Heart left ventricle (tissue), 16 donors: Measurements from ENCODE around the gene AKR1E2. TPM values are rescaled to one million over a fixed set of nuclear protein-coding genes. Genes with fewer than 3 reads are reported as not detected.

Experiments
- ATAC-seq, 4 donors: fragments of 200-7000 bp; cut with Tn5 transposase; one replicate each; pipeline ENCODE4 v1.9.1; 2020 to 2022; ENCODE audit warnings: moderate library complexity in 4 of 4, mild to moderate bottlenecking in 3 of 4, moderate number of reproducible peaks in 1 of 4
- DNase-seq, 5 donors: peaks; one replicate each; pipeline ENCODE4 v3.0.0-alpha.2; 2020
- H3K27ac ChIP-seq, 12 donors: fragments of 200-600 bp; sonication (generic) in 4 of 12; one replicate each; pipeline versions ENCODE4 v1.5.0 to v1.8.0; 2016 to 2022; ENCODE audit warnings: mild to moderate bottlenecking in 2 of 12
- H3K27me3 ChIP-seq, 9 donors: fragments of 200-600 bp; sonication (generic) in 2 of 9; one replicate each; pipeline versions ENCODE4 v1.5.1 to v1.8.0; 2016 to 2022; ENCODE audit warnings: mild to moderate bottlenecking in 3 of 9
- H3K36me3 ChIP-seq, 9 donors: fragments of 200-600 bp; sonication (generic) in 2 of 9; one replicate each; pipeline versions ENCODE4 v1.5.0 to v1.8.0; 2018 to 2022; ENCODE audit warnings: mild to moderate bottlenecking in 2 of 9
- H3K4me1 ChIP-seq, 12 donors: fragments of 200-600 bp; sonication (generic) in 4 of 12; one replicate each; pipeline versions ENCODE4 v1.5.0 to v1.8.0; 2016 to 2022; ENCODE audit warnings: mild to moderate bottlenecking in 3 of 12
- H3K4me3 ChIP-seq, 12 donors: fragments of 200-600 bp; sonication (generic) in 4 of 12; one replicate each; pipeline versions ENCODE4 v1.5.0 to v1.8.0; 2017 to 2022; ENCODE audit warnings: mild to moderate bottlenecking in 9 of 12, moderate library complexity in 4 of 12
- H3K9me3 ChIP-seq, 12 donors: fragments of 200-600 bp; sonication (generic) in 4 of 12; one replicate each; pipeline versions ENCODE4 v1.5.0 to v1.8.0; 2016 to 2022; ENCODE audit warnings: mild to moderate bottlenecking in 1 of 12
- POLR2A ChIP-seq, 2 donors: fragments of 450-650 bp; IDR thresholded peaks; one replicate each; pipeline ENCODE4 v1.6.1; 2017; ENCODE audit warnings: antibody characterized with exemption in 2 of 2, mild to moderate bottlenecking in 2 of 2, moderate library complexity in 2 of 2
- WGBS, 4 donors: extraction: QIAGEN DNeasy Blood & Tissue Kit in 2 of 4; methylation state at CpG; one replicate each; pipeline versions ENCODE4 v1.1.5 to v1.1.7; 2013 to 2018; 5-methylcytosine and 5-hydroxymethylcytosine counted together
- intact Hi-C, 10 donors: fragments of 100-400 bp; cut with DNase I; formaldehyde crosslinking; loops; one replicate each; pipeline versions ENCODE4 v1.11.1 to v1.14.2; 2022
- polyA plus RNA-seq, 2 donors: library from polyadenylated mRNA; stranded (reverse); fragments of 200-250 nt; gene quantifications; one replicate each; pipeline ENCODE4 v1.2.3, GENCODE V29; 2013
- total RNA-seq, 9 donors: library from RNA; depleted of rRNA in 2 of 9; stranded (reverse); fragments of >200 nt in 2 of 9; fragmentation: NEBNext Ultra II Directional in 3 of 9; extraction: Animal tissue kit (Norgen Biotek cat#: 25700) in 3 of 9; gene quantifications; one replicate each; pipeline versions ENCODE4 v1.1.0 to v1.2.4, GENCODE V29; 2016 to 2023
- TF ChIP-seq, protein P1 (sequence below), 12 donors: fragments of 200-600 bp; sonication (generic) in 4 of 12; IDR thresholded peaks; one replicate each; pipeline versions ENCODE4 v1.5.0 to v1.8.0; 2018 to 2022; ENCODE audit warnings: antibody characterized with exemption in 12 of 12, mild to moderate bottlenecking in 5 of 12
- donor health status: ischemic (EF 13 %, LVEDD 7.1; RV severe dilation, severe dysfunction).
- donor health status: healthy with polysubstance abuse.
- donor health status: DM: no; HTN: yes; CAD: no.
- donor health status: DM: no; HTN: no; CAD: no.
- donor health status: ischemic (EF 25% LVEDD 6.9; RV normal size, moderate dysfunction).
- donor health status: ischemic (EF 25% LVEDD 5.7; RV mildly dilated, moderate dysfunction).
- donor health status: healthy.
- donor health status: DM: yes; HTN: yes; CAD: no.
- donor health status: ischemic (EF 35%, LVEDD 5.7; RV mildly dilated, moderate dysfunction).
- donor health status: nonischemic (EF 11% LVEDD 7.7; RV severe dilation, severe dysfunction).
- donor health status: DM: yes; HTN: yes; CAD: no.
- donor health status: PGD.
- donor health status: ischemic (EF 29% LVEDD 5.4; RV normal size, mild dysfunction).
- donor health status: nonischemic (EF 23%, LVEDD 6.1; RV moderate dilation, normal function).

AKR1E2 gene
- total and polyA plus RNA-seq, 11 donors = 1.2 to 8.0 (median 3.8) TPM

DNA sequence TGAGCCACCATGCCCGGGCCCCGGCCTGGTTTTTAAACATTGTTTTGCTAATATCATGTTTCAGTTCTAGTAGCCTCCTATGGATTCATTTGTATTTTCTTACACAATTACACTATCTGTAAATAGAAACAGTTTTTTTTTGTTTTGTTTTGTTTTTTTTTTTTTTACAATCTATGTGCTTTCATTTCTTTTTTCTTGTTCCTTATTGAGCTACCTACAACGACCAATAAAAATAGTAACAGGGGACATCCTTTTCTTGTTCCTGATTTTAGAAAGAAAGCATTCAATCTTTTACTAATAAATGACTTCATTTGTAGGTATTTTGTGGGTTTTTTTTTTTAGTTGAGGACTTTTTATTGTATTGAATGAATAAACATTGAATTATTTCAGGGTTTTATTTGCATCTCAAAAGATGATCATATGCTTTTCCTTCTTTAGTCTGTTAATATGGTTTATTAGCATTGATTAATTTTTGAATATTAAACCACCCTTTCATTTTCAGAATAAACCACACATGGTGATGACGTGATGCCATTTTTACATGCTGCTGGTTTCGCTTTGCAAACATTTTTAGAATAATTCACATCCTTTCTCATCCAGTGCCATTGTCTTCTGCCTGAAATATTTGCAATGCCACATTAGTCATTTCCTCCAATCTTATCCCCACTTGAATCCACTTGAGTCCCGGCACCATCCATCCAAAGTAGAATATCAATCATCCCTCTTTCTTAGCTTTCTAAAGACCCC, 18.1 kb upstream of the AKR1E2 start:
- H3K27me3 ChIP-seq = no peaks in the 10 kb centered on the region
- no peaks in the 10 kb centered on the region for H3K9me3 ChIP-seq
- 52 to 73% (median 58%) methylated on average over 6 of the region's 6 CpGs for WGBS, 4 donors
- TF ChIP-seq POLR2A (IDR thresholded peaks at IDR 0.05) = no peak
- TF ChIP-seq, protein P1, sequence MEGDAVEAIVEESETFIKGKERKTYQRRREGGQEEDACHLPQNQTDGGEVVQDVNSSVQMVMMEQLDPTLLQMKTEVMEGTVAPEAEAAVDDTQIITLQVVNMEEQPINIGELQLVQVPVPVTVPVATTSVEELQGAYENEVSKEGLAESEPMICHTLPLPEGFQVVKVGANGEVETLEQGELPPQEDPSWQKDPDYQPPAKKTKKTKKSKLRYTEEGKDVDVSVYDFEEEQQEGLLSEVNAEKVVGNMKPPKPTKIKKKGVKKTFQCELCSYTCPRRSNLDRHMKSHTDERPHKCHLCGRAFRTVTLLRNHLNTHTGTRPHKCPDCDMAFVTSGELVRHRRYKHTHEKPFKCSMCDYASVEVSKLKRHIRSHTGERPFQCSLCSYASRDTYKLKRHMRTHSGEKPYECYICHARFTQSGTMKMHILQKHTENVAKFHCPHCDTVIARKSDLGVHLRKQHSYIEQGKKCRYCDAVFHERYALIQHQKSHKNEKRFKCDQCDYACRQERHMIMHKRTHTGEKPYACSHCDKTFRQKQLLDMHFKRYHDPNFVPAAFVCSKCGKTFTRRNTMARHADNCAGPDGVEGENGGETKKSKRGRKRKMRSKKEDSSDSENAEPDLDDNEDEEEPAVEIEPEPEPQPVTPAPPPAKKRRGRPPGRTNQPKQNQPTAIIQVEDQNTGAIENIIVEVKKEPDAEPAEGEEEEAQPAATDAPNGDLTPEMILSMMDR (IDR thresholded peaks at IDR 0.05) = no peak
- no peaks in the 10 kb centered on the region for H3K36me3 ChIP-seq
- peak overlapping the region in 1 of 12 donors; percentile 18 for H3K27ac ChIP-seq
- no peak overlapping the region for H3K4me3 ChIP-seq
- ATAC-seq (no peak), DNase-seq (no peak)
- intact Hi-C loops = no loop called here
- peaks cover 0 to 24% (median 0%) of the 10 kb centered on the region in 12 donors for H3K4me1 ChIP-seq

DNA sequence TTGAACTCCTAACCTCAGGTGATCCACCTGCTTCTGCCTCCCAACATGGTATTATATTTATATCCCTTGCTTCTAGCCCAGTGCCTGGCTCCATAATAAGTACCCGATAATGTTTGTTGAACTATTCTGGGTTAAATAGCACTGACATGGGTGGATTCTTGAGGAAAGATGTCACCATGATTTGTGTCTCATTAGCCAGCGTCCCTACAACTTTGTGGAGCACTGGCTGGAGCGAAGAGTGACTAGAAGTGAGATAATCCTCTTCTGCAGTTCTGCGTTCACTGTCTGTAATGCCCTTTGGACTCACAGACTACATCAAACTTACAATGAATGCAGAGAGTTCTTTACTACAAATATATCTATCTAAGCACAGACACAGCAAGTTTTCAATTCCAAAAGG, 16.9 kb upstream of the AKR1E2 start:
- Histone ChIP-seq H3K4me3 (no peak overlapping the region), H3K27ac (no peak overlapping the region), H3K9me3 (no peaks in the 10 kb centered on the region), H3K4me1 (peaks cover 0 to 26% (median 0%) of the 10 kb centered on the region in 12 donors), H3K36me3 (no peaks in the 10 kb centered on the region), H3K27me3 (no peaks in the 10 kb centered on the region)
- 95 to 99% (median 97%) methylated on average over 4 of the region's 4 CpGs for WGBS, 4 donors
- TF ChIP-seq, protein P1 (IDR thresholded peaks at IDR 0.05) = no peak
- TF ChIP-seq POLR2A (IDR thresholded peaks at IDR 0.05) = no peak
- intact Hi-C loops = no loop called here
- DNase-seq = no peak
- no peak for ATAC-seq

DNA sequence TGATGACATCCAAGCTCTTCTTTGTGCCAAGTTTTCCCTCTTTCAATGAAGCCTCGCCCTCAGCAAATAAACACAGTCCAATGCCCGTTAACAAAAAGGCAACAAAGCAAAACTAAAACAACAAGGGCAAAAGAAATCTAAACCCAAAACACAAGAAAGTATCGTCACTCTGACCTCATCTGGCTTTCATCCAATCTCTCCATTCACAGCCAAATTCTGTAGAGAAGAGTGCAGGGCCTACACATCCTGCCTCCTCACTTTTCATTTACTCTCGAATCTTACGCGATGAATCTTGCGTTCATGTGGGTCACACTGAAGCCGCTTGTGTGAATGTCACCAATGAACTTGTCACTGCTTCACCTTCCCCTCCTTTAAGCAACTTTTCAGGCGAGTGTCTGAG, 15.9 kb upstream of the AKR1E2 start:
- Histone ChIP-seq H3K9me3 (no peaks in the 10 kb centered on the region), H3K27me3 (no peaks in the 10 kb centered on the region), H3K36me3 (no peaks in the 10 kb centered on the region), H3K27ac (no peak overlapping the region), H3K4me1 (peaks cover 0 to 29% (median 0%) of the 10 kb centered on the region in 12 donors), H3K4me3 (no peak overlapping the region)
- intact Hi-C loops = loop anchor here in 2 of 10 donors (10.0 kb wide), 3 partner anchors 475 to 815 kb away; no protein-coding TSS in a partner anchor
- TF ChIP-seq, protein P1 (IDR thresholded peaks at IDR 0.05) = no peak
- no peak for TF ChIP-seq POLR2A (IDR thresholded peaks at IDR 0.05)
- no peak for ATAC-seq
- WGBS, 4 donors = 54 to 72% (median 62%) methylated on average over 9 of the region's 9 CpGs
- no peak for DNase-seq

DNA sequence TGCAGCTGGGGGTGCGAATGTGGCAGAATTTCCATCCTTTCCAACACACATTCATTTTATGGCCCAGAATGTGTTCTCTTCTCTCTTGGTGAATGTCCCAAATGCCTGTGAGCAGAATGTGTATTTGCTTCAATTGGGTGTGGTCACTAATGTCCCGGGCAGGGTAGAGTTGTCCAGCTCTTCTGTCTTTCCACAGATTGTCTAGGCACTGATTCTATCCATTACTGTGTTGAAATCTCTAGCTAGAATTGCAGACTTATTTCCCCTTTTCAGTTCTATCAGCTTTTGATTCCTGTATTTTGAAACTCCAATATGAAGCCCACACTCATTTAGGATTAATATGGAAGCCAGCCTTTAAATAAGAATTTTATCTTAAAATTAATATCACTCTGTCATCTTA, 14.0 kb upstream of the AKR1E2 start:
- Histone ChIP-seq H3K36me3 (no peaks in the 10 kb centered on the region), H3K9me3 (no peaks in the 10 kb centered on the region), H3K4me1 (peaks cover 0 to 31% (median 0%) of the 10 kb centered on the region in 12 donors), H3K27ac (no peak overlapping the region), H3K27me3 (no peaks in the 10 kb centered on the region), H3K4me3 (no peak overlapping the region)
- DNase-seq = no peak
- 79 to 87% (median 82%) methylated on average over 2 of the region's 2 CpGs for WGBS, 4 donors
- ATAC-seq = peak in 1 of 4 donors; percentile 59
- TF ChIP-seq POLR2A (IDR thresholded peaks at IDR 0.05) = no peak
- intact Hi-C loops = loop anchor here in 2 of 10 donors (10.0 kb wide), 3 partner anchors 473 to 813 kb away; no protein-coding TSS in a partner anchor
